ENCODE measurements around the gene CEACAM5. TPM values are rescaled to one million over a fixed set of nuclear protein-coding genes. Genes with fewer than 3 reads are reported as not detected.

The CEACAM5 gene
- polyA plus RNA-seq, 3 donors = not detected

DNA sequence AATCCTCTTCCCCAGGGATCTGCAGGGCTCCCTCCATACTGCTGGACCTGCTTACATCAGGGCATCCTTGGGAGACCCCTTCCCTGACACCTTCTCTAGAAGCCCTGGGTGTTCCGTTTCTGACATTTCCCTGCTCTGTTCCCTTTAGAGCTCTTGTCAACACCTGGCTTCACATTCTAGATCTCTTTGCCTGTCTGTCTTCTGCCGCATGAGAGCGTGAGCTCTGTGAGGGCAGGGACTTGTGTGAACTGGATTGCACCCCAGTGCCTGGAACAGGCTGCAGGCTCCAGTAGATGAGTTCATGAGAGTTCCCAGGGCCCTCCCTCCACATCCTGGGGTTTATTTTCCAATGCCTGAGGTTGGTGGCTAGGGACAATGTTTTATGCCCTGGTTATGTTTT, 21.0 kb upstream of the CEACAM5 start:
- no peak overlapping the region for H3K27ac ChIP-seq (ENCODE audit: low read depth in 1 of 2, low read length in 2 of 2)
- Mint-ChIP-seq H3K4me3 (no peak overlapping the region), H3K27ac (no peak overlapping the region), H3K36me3 (no peaks in the 10 kb centered on the region), H3K4me1 (peaks cover 3% of the 10 kb centered on the region), H3K27me3 (ENCODE audit: low read depth in 3 of 3) (peaks cover 15 to 54% (median 16%) of the 10 kb centered on the region in 3 donors), H3K9me3 (peaks cover 0 to 8% (median 5%) of the 10 kb centered on the region in 7 donors)
- intact Hi-C loops (cut with micrococcal nuclease) = no loop called here
- H3K4me1 ChIP-seq (ENCODE audit: control insufficient read depth in 1 of 2, insufficient read depth in 2 of 2, low read length in 2 of 2) = no peaks in the 10 kb centered on the region
- no peak overlapping the region for H3K4me2 ChIP-seq (replicated peaks; ENCODE audit: extremely low read depth, low read length, poor library complexity, severe bottlenecking)
- TF ChIP-seq, protein P1, sequence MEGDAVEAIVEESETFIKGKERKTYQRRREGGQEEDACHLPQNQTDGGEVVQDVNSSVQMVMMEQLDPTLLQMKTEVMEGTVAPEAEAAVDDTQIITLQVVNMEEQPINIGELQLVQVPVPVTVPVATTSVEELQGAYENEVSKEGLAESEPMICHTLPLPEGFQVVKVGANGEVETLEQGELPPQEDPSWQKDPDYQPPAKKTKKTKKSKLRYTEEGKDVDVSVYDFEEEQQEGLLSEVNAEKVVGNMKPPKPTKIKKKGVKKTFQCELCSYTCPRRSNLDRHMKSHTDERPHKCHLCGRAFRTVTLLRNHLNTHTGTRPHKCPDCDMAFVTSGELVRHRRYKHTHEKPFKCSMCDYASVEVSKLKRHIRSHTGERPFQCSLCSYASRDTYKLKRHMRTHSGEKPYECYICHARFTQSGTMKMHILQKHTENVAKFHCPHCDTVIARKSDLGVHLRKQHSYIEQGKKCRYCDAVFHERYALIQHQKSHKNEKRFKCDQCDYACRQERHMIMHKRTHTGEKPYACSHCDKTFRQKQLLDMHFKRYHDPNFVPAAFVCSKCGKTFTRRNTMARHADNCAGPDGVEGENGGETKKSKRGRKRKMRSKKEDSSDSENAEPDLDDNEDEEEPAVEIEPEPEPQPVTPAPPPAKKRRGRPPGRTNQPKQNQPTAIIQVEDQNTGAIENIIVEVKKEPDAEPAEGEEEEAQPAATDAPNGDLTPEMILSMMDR (IDR thresholded peaks at IDR 0.05) = no peak
- no peaks in the 10 kb centered on the region for H4K20me1 ChIP-seq (ENCODE audit: insufficient read depth, low read length)
- H2AFZ ChIP-seq (ENCODE audit: insufficient read depth, low read depth, low read length, poor library complexity, severe bottlenecking) = no peak overlapping the region
- no peak for DNase-seq
- WGBS (ENCODE audit: insufficient coverage) = 91% methylated on average over 3 of the region's 3 CpGs
- no peak overlapping the region for H3K9ac ChIP-seq (ENCODE audit: insufficient read depth, low read length, poor library complexity, severe bottlenecking)
- no peaks in the 10 kb centered on the region for H3K79me2 ChIP-seq (ENCODE audit: insufficient read depth, low read length)
- no peak overlapping the region for H3K4me3 ChIP-seq (replicated peaks in 1 of 3; ENCODE audit: low read depth in 2 of 3, low read length in 3 of 3)
- H3K36me3 ChIP-seq (replicated peaks in 1 of 2; ENCODE audit: control insufficient read depth in 1 of 2, insufficient read depth in 2 of 2, low read length in 2 of 2) = no peaks in the 10 kb centered on the region
- peaks cover 0 to 1% of the 10 kb centered on the region in 2 donors for H3K9me3 ChIP-seq (replicated peaks in 1 of 2; ENCODE audit: control insufficient read depth in 1 of 2, insufficient read depth in 1 of 2, low read length in 2 of 2)
- peaks cover 0 to 16% of the 10 kb centered on the region in 2 donors for H3K27me3 ChIP-seq (ENCODE audit: control insufficient read depth in 2 of 2, insufficient read depth in 2 of 2, low read length in 2 of 2)

- H3K9ac ChIP-seq (ENCODE audit: insufficient read depth, low read length, poor library complexity, severe bottlenecking) = no peak within 1 kb of the TSS
- H2AFZ ChIP-seq (ENCODE audit: insufficient read depth, low read depth, low read length, poor library complexity, severe bottlenecking) = no peak within 1 kb of the TSS
- H3K27me3 ChIP-seq (ENCODE audit: control insufficient read depth in 2 of 2, insufficient read depth in 2 of 2, low read length in 2 of 2) = peaks cover 0 to 19% of the 10 kb centered on the region in 2 donors
- H3K4me2 ChIP-seq (replicated peaks; ENCODE audit: extremely low read depth, low read length, poor library complexity, severe bottlenecking) = no peak within 1 kb of the TSS
- WGBS (ENCODE audit: insufficient coverage) = no CpG with 5 or more reads among the region's 1 CpG
- no peak for DNase-seq
- H3K9me3 ChIP-seq (replicated peaks in 1 of 2; ENCODE audit: control insufficient read depth in 1 of 2, insufficient read depth in 1 of 2, low read length in 2 of 2) = peaks cover 0 to 7% of the 10 kb centered on the region in 2 donors
- peaks cover 10 to 56% (median 19%) of the 10 kb centered on the region in 3 donors for H3K27me3 Mint-ChIP-seq (ENCODE audit: low read depth in 3 of 3)
- H3K4me3 ChIP-seq (replicated peaks in 1 of 3; ENCODE audit: low read depth in 2 of 3, low read length in 3 of 3) = no peak within 1 kb of the TSS
- peak within 1 kb of the TSS in 2 of 7 donors; percentile 13 to 68 for H3K27ac Mint-ChIP-seq
- no peaks in the 10 kb centered on the region for H3K4me1 ChIP-seq (ENCODE audit: control insufficient read depth in 1 of 2, insufficient read depth in 2 of 2, low read length in 2 of 2)
- H3K27ac ChIP-seq (ENCODE audit: low read depth in 1 of 2, low read length in 2 of 2) = no peak within 1 kb of the TSS
- intact Hi-C loops (cut with micrococcal nuclease) = no loop called here
- H3K36me3 ChIP-seq (replicated peaks in 1 of 2; ENCODE audit: control insufficient read depth in 1 of 2, insufficient read depth in 2 of 2, low read length in 2 of 2) = no peaks in the 10 kb centered on the region
- H3K4me3 Mint-ChIP-seq = no peak within 1 kb of the TSS
- H4K20me1 ChIP-seq (ENCODE audit: insufficient read depth, low read length) = no peaks in the 10 kb centered on the region
- TF ChIP-seq, protein P1 (IDR thresholded peaks at IDR 0.05) = no peak
- H3K4me1 Mint-ChIP-seq = peaks cover 3% of the 10 kb centered on the region
- H3K79me2 ChIP-seq (ENCODE audit: insufficient read depth, low read length) = no peaks in the 10 kb centered on the region
- H3K9me3 Mint-ChIP-seq = peaks cover 0 to 14% (median 12%) of the 10 kb centered on the region in 7 donors
- no peaks in the 10 kb centered on the region for H3K36me3 Mint-ChIP-seq
Observed at GRCh38 chr19:41688098-41688497, 20.3 kb upstream of the CEACAM5 start, which contains the start of gene CEACAM7. TSS of gene CEACAM7 (minus strand) at chr19:41688270. CDS start at chr19:41688165, 105 bp downstream.
